Measurements from ENCODE around the gene RUNX2. TPM values are rescaled to one million over a fixed set of nuclear protein-coding genes. Genes with fewer than 3 reads are reported as not detected.

Gene RUNX2
- total and polyA plus RNA-seq, 2 of the 8 experiments (the other 6 are each of a cell fraction or from before 2014, with no cell fraction given): 0.26 to 1.2 TPM

GRCh38 chr6:45299096-45299581 is 29.0 kb upstream of the RUNX2 start:
- Histone ChIP-seq H3K4me1 (replicated peaks in 1 of 4; ENCODE audit: control insufficient read depth in 3 of 4, insufficient read depth in 4 of 4, low read length in 3 of 4) (no peaks in the 10 kb centered on the region), H3K79me1 (ENCODE audit: low read depth, low read length) (no peaks in the 10 kb centered on the region), H2BK5ac (ENCODE audit: low read depth, low read length) (no peak overlapping the region), H3K9me3 (ENCODE audit: insufficient read depth in 2 of 2, low read depth in 1 of 2, low read length in 1 of 2) (no peaks in the 10 kb centered on the region), H2BK120ac (replicated peaks; ENCODE audit: low read depth, low read length) (no peak overlapping the region), H4K8ac (ENCODE audit: extremely low read depth, insufficient read depth, low read length) (no peak overlapping the region), H4K91ac (replicated peaks; ENCODE audit: insufficient read length, low read length) (no peak overlapping the region), H2BK15ac (ENCODE audit: low read length) (no peak overlapping the region), H3K9ac (replicated peaks in 1 of 4; ENCODE audit: extremely low read depth in 1 of 4, low read depth in 3 of 4, low read length in 3 of 4) (no peak overlapping the region), H2AK5ac (ENCODE audit: low read depth, low read length) (no peak overlapping the region), H3K27me3 (replicated peaks in 1 of 4; ENCODE audit: control insufficient read depth in 3 of 4, extremely low read depth in 1 of 4, insufficient read depth in 3 of 4, low read length in 3 of 4) (no peaks in the 10 kb centered on the region), H2BK20ac (ENCODE audit: low read length) (no peak overlapping the region), H2BK12ac (ENCODE audit: low read depth, low read length) (no peak overlapping the region), H3K56ac (replicated peaks; ENCODE audit: insufficient read length, low read depth, low read length) (no peak overlapping the region), H3K36me3 (ENCODE audit: control insufficient read depth in 2 of 4, insufficient read depth in 4 of 4, low read length in 3 of 4) (no peaks in the 10 kb centered on the region), H4K5ac (ENCODE audit: insufficient read length, low read depth, low read length) (no peak overlapping the region), H3K4ac (replicated peaks; ENCODE audit: insufficient read length, low read depth, low read length) (no peak overlapping the region), H4K20me1 (replicated peaks in 1 of 2; ENCODE audit: control insufficient read depth in 1 of 2, insufficient read depth in 2 of 2, low read length in 2 of 2) (no peaks in the 10 kb centered on the region), H2AFZ (ENCODE audit: low read length) (no peak overlapping the region), H3K14ac (ENCODE audit: insufficient read length) (no peak overlapping the region), H3K4me2 (ENCODE audit: insufficient read depth in 1 of 2, low read depth in 2 of 2, low read length in 2 of 2) (no peak overlapping the region), H3K23me2 (ENCODE audit: low read depth, low read length) (no peaks in the 10 kb centered on the region), H3K79me2 (ENCODE audit: control insufficient read depth in 1 of 2, insufficient read depth in 2 of 2, low read length in 2 of 2) (no peaks in the 10 kb centered on the region), H3K18ac (ENCODE audit: extremely low read depth, low read length) (no peak overlapping the region), H3K23ac (ENCODE audit: insufficient read length) (no peak overlapping the region), H3K4me3 (ENCODE audit: extremely low read depth in 1 of 4, insufficient read depth in 2 of 4, low read depth in 3 of 4, low read length in 4 of 4) (no peak overlapping the region), H3K27ac (ENCODE audit: low read depth, low read length) (no peak overlapping the region)
- ChIA-PET POLR2A (ENCODE audit: partially characterized antibody) (no interaction called here), CTCF (ENCODE audit: partially characterized antibody) (interaction anchor here (0.9 kb wide), 1 partner anchor 415 kb away, joined by 3 read pairs; no protein-coding TSS in a partner anchor)
- DNase-seq (ENCODE audit: low read depth in 1 of 2, low spot score in 2 of 2): no peak
- WGBS, 2 experiments (ENCODE audit: extremely low coverage in 1 of 2, insufficient coverage in 1 of 2, insufficient read length in 1 of 2, insufficient replicate concordance in 2 of 2, low coverage in 1 of 2, low lambda C conversion rate in 2 of 2, missing lambda C conversion rate in 1 of 2): 93% methylated on average over 3 of the region's 3 CpGs; no CpG with 5 or more reads in 1 of the 2 experiments
- no peak for FAIRE-seq
- TF ChIP-seq RBBP5 (IDR thresholded peaks at IDR 0.05; ENCODE audit: borderline replicate concordance, low read depth, low read length): no peak

Measured in H1 (cell line).